T-cell (primary cell): ENCODE data around the gene OTOS. TPM values are rescaled to one million over a fixed set of nuclear protein-coding genes. Genes with fewer than 3 reads are reported as not detected.
A peak's percentile ranks its signal among the peaks of the same experiment; 100 is the strongest.

Experiments used
- ATAC-seq, 4 experiments: fragments of 200-7000 bp in 3 of 4; fragments of 150-1000 bp in 1 of 4; cut with Tn5 transposase; replicated peaks in 1 of 4; 1 replicate in 3 of 4; 2 replicates in 1 of 4; pipeline ENCODE4 v1.10.0; 2021; ENCODE audit warnings: moderate library complexity in 3 of 4, mild to moderate bottlenecking in 2 of 4, moderate number of reproducible peaks in 1 of 4
- CTCF ChIA-PET, 2 donors: fragments of 300-600 bp; sonication (Branson Sonifier 250); formaldehyde crosslinking; loops; one replicate each; lab custom pipeline; 2022; ENCODE audit warnings: antibody characterized with exemption in 2 of 2; lab: Charles Lee
- POLR2A ChIA-PET, 2 donors: fragments of 300-600 bp; sonication (Branson Sonifier 250); formaldehyde crosslinking; loops; one replicate each; lab custom pipeline; 2022; ENCODE audit warnings: antibody characterized with exemption in 2 of 2; lab: Charles Lee
- DNase-seq, 35 experiments: peaks; one replicate each; pipeline versions ENCODE4 v3.0.0 to v3.0.0-alpha.2; 2013 to 2023
- H3K27ac ChIP-seq: one replicate; pipeline ENCODE4 v1.5.1; 2013; ENCODE audit warnings: low read length
- H3K27me3 ChIP-seq, 2 experiments: replicated peaks in 1 of 2; 1 replicate in 1 of 2; 2 replicates in 1 of 2; pipeline versions ENCODE4 v1.6.1 to v1.7.0; 2013; ENCODE audit warnings: low read length in 1 of 2, mixed read lengths in 1 of 2; ENCODE audit not compliant: control insufficient read depth in 2 of 2, insufficient read depth in 2 of 2; ENCODE audit errors: extremely low read depth in 1 of 2
- H3K36me3 ChIP-seq, 2 donors: 1 replicate in 1 of 2; 2 replicates in 1 of 2; pipeline versions ENCODE4 v1.6.1 to v1.7.0; 2013; ENCODE audit warnings: low read length in 1 of 2; ENCODE audit not compliant: control insufficient read depth in 2 of 2, insufficient read depth in 1 of 2; ENCODE audit errors: extremely low read depth in 1 of 2
- H3K4me1 ChIP-seq, 2 experiments: 1 replicate in 1 of 2; 2 replicates in 1 of 2; pipeline versions ENCODE4 v1.6.1 to v1.7.0; 2013; ENCODE audit warnings: low read length in 2 of 2, mixed read lengths in 1 of 2; ENCODE audit not compliant: insufficient read depth in 2 of 2, control insufficient read depth in 1 of 2; ENCODE audit errors: extremely low read depth in 1 of 2
- H3K4me3 ChIP-seq, 2 donors: 1 replicate in 1 of 2; 2 replicates in 1 of 2; pipeline versions ENCODE4 v1.5.1 to v1.7.0; 2013; ENCODE audit warnings: mild to moderate bottlenecking in 2 of 2, low read length in 1 of 2, moderate library complexity in 1 of 2; ENCODE audit not compliant: control insufficient read depth in 1 of 2; ENCODE audit errors: extremely low read depth in 1 of 2
- H3K9me3 ChIP-seq: 2 replicates; pipeline ENCODE4 v1.7.0; 2013
- H3K27ac Mint-ChIP-seq, 2 donors: one replicate each; pipeline ENCODE4 v1.8.0; 2020 to 2021; ENCODE audit warnings: mild to moderate bottlenecking in 2 of 2, mixed read lengths in 2 of 2
- H3K27me3 Mint-ChIP-seq, 2 donors: one replicate each; pipeline ENCODE4 v1.8.0; 2021 to 2022; ENCODE audit warnings: mixed read lengths in 2 of 2
- H3K36me3 Mint-ChIP-seq: one replicate; pipeline ENCODE4 v1.8.0; 2021; ENCODE audit warnings: mixed read lengths
- H3K4me1 Mint-ChIP-seq, 3 donors: one replicate each; pipeline ENCODE4 v1.8.0; 2020 to 2022; ENCODE audit warnings: mixed read lengths in 3 of 3, mild to moderate bottlenecking in 1 of 3
- H3K4me3 Mint-ChIP-seq, 3 donors: one replicate each; pipeline ENCODE4 v1.8.0; 2020 to 2022; ENCODE audit warnings: mild to moderate bottlenecking in 3 of 3, mixed read lengths in 3 of 3, moderate library complexity in 3 of 3
- H3K9me3 Mint-ChIP-seq, 3 donors: one replicate each; pipeline ENCODE4 v1.8.0; 2020 to 2022; ENCODE audit warnings: mixed read lengths in 3 of 3
- WGBS: methylation state at CpG from one replicate; pipeline ENCODE4 v1.1.5; 2013; ENCODE audit warnings: missing lambda C conversion rate; ENCODE audit not compliant: insufficient coverage; 5-methylcytosine and 5-hydroxymethylcytosine counted together
- total RNA-seq, 35 experiments: library from RNA in 6 of 35; stranded (reverse) in 6 of 35; fragments of 120-200 nt in 1 of 35; gene quantifications; one replicate each; pipeline versions ENCODE4 v1.2.1 to v1.2.4 and lab custom pipeline; 2013 to 2026

OTOS gene
- total RNA-seq, 5 donors from 2014 or later (not counting 1 experiment from before 2014, with no cell fraction given): not detected

GRCh38 chr2:240155048-240155744, 14.7 kb upstream of the OTOS start:
- H3K4me3 Mint-ChIP-seq: no peak overlapping the region
- H3K4me1 ChIP-seq: peaks cover 0 to 3% of the 10 kb centered on the region in 2 experiments
- POLR2A ChIA-PET: no interaction called here
- H3K27ac Mint-ChIP-seq: no peak overlapping the region
- peaks cover 0 to 7% (median 4%) of the 10 kb centered on the region in 3 donors for H3K9me3 Mint-ChIP-seq
- no peak overlapping the region for H3K4me3 ChIP-seq
- CTCF ChIA-PET: no interaction called here
- peaks cover 0 to 34% of the 10 kb centered on the region in 2 experiments for H3K27me3 ChIP-seq
- H3K4me1 Mint-ChIP-seq: no peaks in the 10 kb centered on the region
- no peaks in the 10 kb centered on the region for H3K9me3 ChIP-seq
- ATAC-seq (no peak), DNase-seq (no peak)
- H3K36me3 Mint-ChIP-seq: no peaks in the 10 kb centered on the region
- H3K27ac ChIP-seq: no peak overlapping the region
- H3K36me3 ChIP-seq: no peaks in the 10 kb centered on the region
- 74% methylated on average over 8 of the region's 17 CpGs for WGBS
- H3K27me3 Mint-ChIP-seq: peaks cover 13 to 24% of the 10 kb centered on the region in 2 donors

GRCh38 chr2:240154606-240155005, 14.1 kb upstream of the OTOS start:
- H3K27ac ChIP-seq: no peak overlapping the region
- H3K36me3 ChIP-seq: no peaks in the 10 kb centered on the region
- H3K27ac Mint-ChIP-seq: no peak overlapping the region
- no peak for DNase-seq
- no peak overlapping the region for H3K4me3 Mint-ChIP-seq
- H3K9me3 ChIP-seq: no peaks in the 10 kb centered on the region
- H3K4me1 ChIP-seq: peaks cover 0 to 3% of the 10 kb centered on the region in 2 experiments
- no peaks in the 10 kb centered on the region for H3K36me3 Mint-ChIP-seq
- H3K27me3 Mint-ChIP-seq: peaks cover 18 to 24% of the 10 kb centered on the region in 2 donors
- no peak overlapping the region for H3K4me3 ChIP-seq
- ATAC-seq: no peak
- peaks cover 0 to 7% (median 4%) of the 10 kb centered on the region in 3 donors for H3K9me3 Mint-ChIP-seq
- H3K4me1 Mint-ChIP-seq: no peaks in the 10 kb centered on the region
- POLR2A ChIA-PET: interaction anchor here in 1 of 2 donors (0.7 kb wide), 1 partner anchor 198 kb away, joined by 7 read pairs; no protein-coding TSS in a partner anchor
- CTCF ChIA-PET: interaction anchor here in 1 of 2 donors (0.8 to 1.0 kb wide), 2 partner anchors 11 to 284 kb away, joined by 3 read pairs; no protein-coding TSS in a partner anchor
- peaks cover 0 to 39% of the 10 kb centered on the region in 2 experiments for H3K27me3 ChIP-seq
- 85% methylated on average over 5 of the region's 8 CpGs for WGBS

DNA sequence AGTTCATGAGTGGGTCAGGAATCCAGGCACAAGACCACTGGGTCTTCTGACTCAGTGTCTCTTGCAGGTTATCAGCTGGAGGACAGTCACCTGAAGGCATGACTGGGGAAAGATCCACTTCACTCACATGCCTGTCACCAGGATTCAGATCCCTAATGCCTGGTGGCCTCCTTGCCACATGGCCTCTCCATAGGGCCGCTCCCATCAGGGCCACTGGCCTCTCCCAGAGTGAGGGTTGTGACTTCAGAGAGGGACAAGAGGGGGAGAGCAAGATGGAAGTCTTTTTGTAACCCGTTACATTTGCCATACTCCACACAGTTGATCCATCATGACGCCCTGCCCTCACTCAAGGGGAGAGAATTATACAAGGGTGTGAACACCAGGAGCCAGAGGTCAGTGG, 13.0 kb upstream of the OTOS start:
- no peak for DNase-seq

DNA sequence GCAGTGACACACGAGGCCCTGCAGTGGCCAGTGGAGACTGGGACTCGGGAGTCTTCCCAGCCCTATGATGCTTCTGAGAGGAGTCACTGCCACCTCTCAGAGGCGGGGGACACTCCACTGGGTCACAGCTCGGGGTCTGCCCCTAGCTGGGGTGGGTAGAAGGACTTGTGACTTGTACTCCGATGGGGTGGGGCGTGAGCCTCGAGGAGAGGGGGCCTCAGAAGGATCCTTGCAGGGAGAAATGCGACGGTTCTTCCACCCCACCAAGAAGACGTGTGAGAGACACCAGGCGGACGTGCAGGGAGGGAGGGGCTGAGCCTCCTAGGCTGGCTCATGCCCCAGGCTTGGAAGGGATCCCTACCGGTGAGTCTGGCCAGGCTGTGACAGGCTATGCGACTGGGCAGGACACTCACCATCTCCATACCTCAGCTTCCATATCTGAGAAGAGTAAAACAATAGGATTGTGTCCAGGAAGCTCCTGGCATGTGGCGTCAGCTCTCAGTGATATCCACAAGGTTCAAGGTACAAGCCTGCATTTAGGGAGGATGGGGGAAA, 11.1 kb upstream of the OTOS start:
- Histone ChIP-seq H3K9me3 (no peaks in the 10 kb centered on the region), H3K4me1 (peaks cover 0 to 3% of the 10 kb centered on the region in 2 experiments), H3K36me3 (no peaks in the 10 kb centered on the region), H3K27ac (no peak overlapping the region), H3K4me3 (no peak overlapping the region), H3K27me3 (peaks cover 0 to 54% of the 10 kb centered on the region in 2 experiments)
- no peak overlapping the region for H3K4me3 Mint-ChIP-seq
- no peaks in the 10 kb centered on the region for H3K36me3 Mint-ChIP-seq
- ChIA-PET POLR2A (no interaction called here), CTCF (no interaction called here)
- peaks cover 0 to 7% (median 4%) of the 10 kb centered on the region in 3 donors for H3K9me3 Mint-ChIP-seq
- H3K27me3 Mint-ChIP-seq: peaks cover 18 to 24% of the 10 kb centered on the region in 2 donors
- WGBS: 54% methylated on average over 8 of the region's 15 CpGs
- no peak overlapping the region for H3K27ac Mint-ChIP-seq
- no peaks in the 10 kb centered on the region for H3K4me1 Mint-ChIP-seq
- DNase-seq (no peak), ATAC-seq (no peak)

More for the DNA sequence above, 13.0 kb upstream of the OTOS start:
- WGBS: no CpG with 5 or more reads among the region's 3 CpGs
- ChIA-PET POLR2A (no interaction called here), CTCF (interaction anchor here in 1 of 2 donors (1.0 kb wide), 1 partner anchor 10 kb away, joined by 3 read pairs; no protein-coding TSS in a partner anchor)
- Histone ChIP-seq H3K4me3 (no peak overlapping the region), H3K9me3 (no peaks in the 10 kb centered on the region), H3K36me3 (no peaks in the 10 kb centered on the region), H3K27ac (no peak overlapping the region), H3K27me3 (peaks cover 0 to 51% of the 10 kb centered on the region in 2 experiments), H3K4me1 (peaks cover 0 to 3% of the 10 kb centered on the region in 2 experiments)
- no peak overlapping the region for H3K27ac Mint-ChIP-seq
- H3K4me3 Mint-ChIP-seq: no peak overlapping the region
- H3K9me3 Mint-ChIP-seq: peaks cover 0 to 7% (median 4%) of the 10 kb centered on the region in 3 donors
- H3K27me3 Mint-ChIP-seq: peaks cover 18 to 24% of the 10 kb centered on the region in 2 donors
- no peak for ATAC-seq
- no peaks in the 10 kb centered on the region for H3K4me1 Mint-ChIP-seq
- no peaks in the 10 kb centered on the region for H3K36me3 Mint-ChIP-seq

DNA sequence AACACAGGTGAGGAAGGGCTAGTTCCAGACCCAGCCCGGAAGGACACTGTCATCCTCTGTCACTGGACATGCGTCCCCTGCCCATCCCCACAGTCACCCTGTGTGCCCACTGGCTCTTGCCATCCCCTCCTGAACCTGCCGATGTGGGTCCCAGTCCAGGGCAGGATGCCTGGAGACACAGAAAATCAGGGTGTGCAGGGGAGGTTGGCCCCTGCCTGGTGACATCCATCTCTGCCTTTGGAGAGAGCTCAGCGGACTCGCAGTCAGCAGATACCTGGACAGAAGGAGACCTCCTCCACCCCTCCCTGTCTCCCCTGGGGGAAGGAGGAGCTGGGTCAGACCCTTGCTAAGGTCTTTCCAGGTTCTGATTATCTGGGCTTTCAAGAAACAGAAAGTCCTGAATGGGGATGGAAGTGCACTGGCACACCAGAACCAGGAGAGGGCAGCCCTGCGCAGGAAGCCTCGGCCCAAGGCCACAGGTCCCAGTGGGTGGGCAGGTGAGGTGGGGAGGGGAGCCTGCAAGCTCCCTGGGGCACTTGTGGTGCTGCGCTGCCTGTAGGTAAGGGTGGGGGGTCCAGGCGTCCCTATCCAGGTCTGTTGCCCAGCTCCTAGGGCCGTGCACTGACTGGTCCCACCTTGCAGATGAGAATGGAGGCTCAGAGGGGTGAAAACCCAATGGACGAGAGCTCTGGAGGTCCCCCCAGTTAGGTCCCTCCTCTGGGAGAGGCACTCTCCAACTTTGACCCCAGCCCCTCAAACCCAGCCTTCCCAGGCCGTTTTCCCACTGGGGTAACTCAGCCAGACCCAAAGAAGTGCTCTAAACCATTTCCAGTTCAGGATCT, 9.7 kb upstream of the OTOS start:
- Mint-ChIP-seq H3K27ac (no peak overlapping the region), H3K9me3 (peaks cover 0 to 7% (median 4%) of the 10 kb centered on the region in 3 donors), H3K36me3 (no peaks in the 10 kb centered on the region), H3K27me3 (peaks cover 18 to 24% of the 10 kb centered on the region in 2 donors), H3K4me1 (no peaks in the 10 kb centered on the region), H3K4me3 (no peak overlapping the region)
- ChIA-PET POLR2A (no interaction called here), CTCF (interaction anchor here in 1 of 2 donors (0.7 kb wide), 1 partner anchor 107 kb away, joined by 3 read pairs; no protein-coding TSS in a partner anchor)
- Histone ChIP-seq H3K36me3 (no peaks in the 10 kb centered on the region), H3K27me3 (peaks cover 0 to 49% of the 10 kb centered on the region in 2 experiments), H3K4me1 (peaks cover 0 to 3% of the 10 kb centered on the region in 2 experiments), H3K27ac (no peak overlapping the region), H3K4me3 (no peak overlapping the region), H3K9me3 (no peaks in the 10 kb centered on the region)
- DNase-seq (peak in 15 of 35 experiments; percentile 7 to 45 (median 19)), ATAC-seq (peak in 3 of 4 experiments; percentile 43 to 50 (median 46))
- 2% methylated on average over 5 of the region's 12 CpGs for WGBS
